ENCODE data around the gene SAMD4B. TPM values are rescaled to one million over a fixed set of nuclear protein-coding genes. Genes with fewer than 3 reads are reported as not detected.
A peak's percentile ranks its signal among the peaks of the same experiment; 100 is the strongest.

Gene SAMD4B
- total RNA-seq, 1 experiment from 2014 or later, result 135 TPM

GRCh38 chr19:39319098-39319891 is 22.9 kb upstream of the SAMD4B start:
- H3K27ac Mint-ChIP-seq, result no peak overlapping the region
- Histone ChIP-seq H2BK20ac (ENCODE audit: low read depth, low read length, poor library complexity, severe bottlenecking) (no peak overlapping the region), H2BK5ac (ENCODE audit: insufficient read length, low read length) (no peak overlapping the region), H3K23me2 (ENCODE audit: insufficient read length, low read depth, low read length, poor library complexity, severe bottlenecking) (peaks cover 6% of the 10 kb centered on the region), H4K91ac (ENCODE audit: insufficient read length, low read depth, low read length) (no peak overlapping the region), H2BK120ac (ENCODE audit: low read depth, low read length, poor library complexity, severe bottlenecking) (no peak overlapping the region), H4K8ac (replicated peaks; ENCODE audit: insufficient read length, low read depth, low read length) (no peak overlapping the region), H2AK5ac (ENCODE audit: insufficient read length, low read length) (no peak overlapping the region), H3K9me3 (ENCODE audit: control insufficient read depth, low read depth, low read length) (no peaks in the 10 kb centered on the region), H3K4me2 (ENCODE audit: insufficient read depth, insufficient read length, low read length) (peak overlapping the region; percentile 79), H3K23ac (ENCODE audit: insufficient read length, low read depth, low read length) (no peak overlapping the region), H3K9ac (ENCODE audit: extremely low read depth, insufficient read length, low read length) (no peak overlapping the region), H3K4me1 (ENCODE audit: insufficient read depth, low read length) (no peaks in the 10 kb centered on the region), H3K14ac (ENCODE audit: insufficient read depth, low read length) (no peak overlapping the region), H3K27me3 (ENCODE audit: insufficient read depth, low read length) (no peaks in the 10 kb centered on the region; the same call in 1 of the 2 replicates), H2AFZ (ENCODE audit: low read length) (no peak overlapping the region), H3K79me1 (ENCODE audit: insufficient read depth, low read depth, low read length, poor library complexity, severe bottlenecking) (no peaks in the 10 kb centered on the region), H3K56ac (ENCODE audit: insufficient read length, low read depth, low read length) (no peak overlapping the region), H4K20me1 (ENCODE audit: control insufficient read depth, insufficient read depth, insufficient read length) (no peaks in the 10 kb centered on the region), H3K4ac (ENCODE audit: low read depth, low read length) (no peak overlapping the region), H4K5ac (ENCODE audit: insufficient read length, low read depth, low read length) (no peak overlapping the region), H3K18ac (ENCODE audit: insufficient read length, low read depth, low read length) (no peak overlapping the region), H3K79me2 (ENCODE audit: insufficient read depth, low read length) (no peaks in the 10 kb centered on the region), H3T11ph (ENCODE audit: low read length) (no peak overlapping the region), H2BK12ac (ENCODE audit: insufficient read length, low read depth, low read length) (no peak overlapping the region), H3K27ac (ENCODE audit: insufficient read length, low read depth, low read length) (no peak overlapping the region), H2BK15ac (ENCODE audit: low read depth, low read length) (no peak overlapping the region)
- H3K9me3 Mint-ChIP-seq, result no peaks in the 10 kb centered on the region; a peak in 2 of 5 replicates
- peak overlapping the region; percentile 75 to 96 for H3K4me3 Mint-ChIP-seq
- DNase-seq, result no peak
- peaks cover 7 to 18% of the 10 kb centered on the region in 2 experiments for H3K4me1 Mint-ChIP-seq
- peaks cover 56% of the 10 kb centered on the region for H3K27me3 Mint-ChIP-seq (ENCODE audit: low read depth)
- WGBS (ENCODE audit: extremely low coverage, insufficient read length, low lambda C conversion rate), result no CpG with 5 or more reads among the region's 5 CpGs
- H3K36me3 Mint-ChIP-seq (ENCODE audit: insufficient read depth in 1 of 3, low read depth in 3 of 3), result peaks cover 3 to 5% (median 3%) of the 10 kb centered on the region in 3 experiments; a peak in 5 of 7 replicates
- no peak for TF ChIP-seq CTCF (conservative IDR thresholded peaks at IDR 0.05)
